Transverse colon (tissue), 4 donors: ENCODE data around the gene APH1A.

Source experiments
- CTCF ChIP-seq, 5 experiments: fragments of 200-600 bp in 3 of 5; fragments of 450-650 bp in 2 of 5; sonication (generic) in 3 of 5; IDR thresholded peaks; 1 replicate in 2 of 5; 2 replicates in 3 of 5; pipeline ENCODE4 v1.5.1; 2016 to 2017; ENCODE audit warnings: antibody characterized with exemption in 5 of 5, inconsistent platforms in 3 of 5, mild to moderate bottlenecking in 2 of 5, moderate library complexity in 1 of 5
- EP300 ChIP-seq: sonication (generic); formaldehyde crosslinking; IDR thresholded peaks from one replicate; pipeline ENCODE4 v1.6.1; 2017; ENCODE audit warnings: antibody characterized with exemption, low read depth
- POLR2A ChIP-seq: fragments of 450-650 bp; IDR thresholded peaks from one replicate; pipeline ENCODE4 v1.6.1; 2016; ENCODE audit warnings: antibody characterized with exemption, mild to moderate bottlenecking, moderate library complexity
- POLR2AphosphoS5 ChIP-seq, 3 donors: sonication (generic); formaldehyde crosslinking; IDR thresholded peaks; one replicate each; pipeline ENCODE4 v1.6.1; 2016; ENCODE audit warnings: antibody characterized with exemption in 3 of 3

DNA sequence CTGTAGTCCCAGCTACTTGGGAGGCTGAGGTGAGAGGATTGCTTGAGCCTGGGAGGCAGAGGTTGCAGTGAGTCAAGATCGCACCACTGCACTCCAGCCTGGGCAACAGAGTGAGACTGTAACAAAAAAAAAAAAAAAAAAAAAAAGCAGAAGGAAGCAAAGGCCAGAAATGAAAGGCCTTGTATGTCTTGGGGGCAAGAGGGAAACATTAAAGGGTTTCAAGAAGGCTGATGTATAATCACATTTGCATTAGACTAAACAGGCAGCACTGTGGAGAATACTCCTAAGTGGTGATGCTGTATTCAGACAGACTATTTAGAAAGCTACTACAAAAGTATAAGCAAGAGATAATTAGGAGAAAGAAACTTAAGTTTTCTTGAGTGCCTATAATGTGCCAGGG is 43.3 kb downstream of the APH1A start:
- TF ChIP-seq CTCF (IDR thresholded peaks at IDR 0.05) (no peak), POLR2A (no peak), POLR2AphosphoS5 (IDR thresholded peaks at IDR 0.05) (no peak), EP300 (no peak)
